Measurements from ENCODE around the gene RHBDD3. TPM values are rescaled to one million over a fixed set of nuclear protein-coding genes. Genes with fewer than 3 reads are reported as not detected.

RHBDD3 gene
- total and polyA plus RNA-seq, 8 donors, result 24.1 to 41.8 (median 31.8) TPM

DNA sequence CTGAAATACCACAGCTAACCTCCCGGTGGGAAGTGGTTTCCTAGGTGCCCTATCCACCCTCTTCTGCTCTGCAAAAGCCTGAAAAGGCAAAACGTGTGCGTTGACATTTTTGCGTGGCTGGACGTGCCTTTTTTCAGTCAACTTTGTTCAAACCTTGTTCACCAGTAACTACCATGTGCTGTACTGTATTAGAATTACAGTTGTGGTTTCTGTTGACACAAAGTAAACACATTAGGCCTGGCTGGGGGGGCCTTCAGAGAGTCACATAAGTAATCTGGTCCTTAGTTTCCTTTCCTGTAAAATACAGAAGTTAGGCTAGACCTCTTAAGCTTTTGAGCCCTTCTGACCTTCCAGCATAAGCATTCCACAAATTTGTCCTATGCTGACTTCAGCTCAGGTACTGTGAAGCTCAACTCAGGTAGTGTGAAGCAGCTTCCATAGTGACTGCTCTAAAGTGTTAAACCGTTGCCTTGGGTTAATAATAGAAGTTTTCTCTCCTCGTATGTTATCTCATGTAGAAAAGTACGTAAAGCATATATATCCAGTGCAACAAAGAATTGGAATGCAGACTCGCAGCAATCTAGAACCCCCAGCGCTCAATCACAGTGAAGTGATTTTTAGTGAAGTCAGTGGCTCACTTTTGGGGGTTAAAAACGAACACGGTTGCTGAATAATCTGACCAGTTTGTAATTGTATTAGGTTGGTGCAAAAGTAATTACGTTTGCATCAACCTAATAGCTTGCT lies 2.1 kb upstream of the RHBDD3 start:
- Histone ChIP-seq H3K36me3 (peaks cover 0 to 41% of the 10 kb centered on the region in 2 donors), H3K9me3 (no peaks in the 10 kb centered on the region), H3K27me3 (no peaks in the 10 kb centered on the region), H3K27ac (peak overlapping the region; percentile 98), H3K4me1 (peaks cover 33 to 74% of the 10 kb centered on the region in 2 donors), H3K4me3 (peak overlapping the region; percentile 77 to 99)
- DNase-seq (no peak), ATAC-seq (peak; percentile 0)
- intact Hi-C loops (cut with DNase I), result no loop called here
- TF ChIP-seq CTCF (IDR thresholded peaks at IDR 0.05), result no peak

DNA sequence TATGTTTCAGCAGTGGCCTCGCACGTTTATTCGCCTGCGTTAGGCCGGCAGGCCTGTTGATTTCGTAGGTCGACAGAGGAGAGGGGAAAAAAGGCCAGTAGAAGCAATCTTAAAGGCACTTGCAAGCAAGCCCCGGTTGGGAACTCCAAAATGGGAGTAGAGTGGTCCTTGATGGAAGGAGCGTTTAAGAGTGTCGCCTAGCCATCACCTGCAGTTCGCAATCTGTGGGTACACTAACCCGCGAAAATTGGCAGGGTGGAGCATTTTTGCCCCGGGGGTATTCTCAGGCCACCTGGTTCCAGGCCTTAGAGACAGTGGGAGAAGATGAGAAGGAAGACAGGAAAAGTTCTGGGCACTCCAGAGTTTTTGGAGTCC lies 1.4 kb upstream of the RHBDD3 start:
- no peak for TF ChIP-seq CTCF (IDR thresholded peaks at IDR 0.05)
- H3K4me3 ChIP-seq, result peak overlapping the region; percentile 77 to 99
- peak overlapping the region; percentile 98 for H3K27ac ChIP-seq
- H3K9me3 ChIP-seq, result no peaks in the 10 kb centered on the region
- intact Hi-C loops (cut with DNase I), result no loop called here
- peaks cover 33 to 68% of the 10 kb centered on the region in 2 donors for H3K4me1 ChIP-seq
- peaks cover 0 to 41% of the 10 kb centered on the region in 2 donors for H3K36me3 ChIP-seq
- H3K27me3 ChIP-seq, result no peaks in the 10 kb centered on the region
- DNase-seq (no peak), ATAC-seq (no peak)

DNA sequence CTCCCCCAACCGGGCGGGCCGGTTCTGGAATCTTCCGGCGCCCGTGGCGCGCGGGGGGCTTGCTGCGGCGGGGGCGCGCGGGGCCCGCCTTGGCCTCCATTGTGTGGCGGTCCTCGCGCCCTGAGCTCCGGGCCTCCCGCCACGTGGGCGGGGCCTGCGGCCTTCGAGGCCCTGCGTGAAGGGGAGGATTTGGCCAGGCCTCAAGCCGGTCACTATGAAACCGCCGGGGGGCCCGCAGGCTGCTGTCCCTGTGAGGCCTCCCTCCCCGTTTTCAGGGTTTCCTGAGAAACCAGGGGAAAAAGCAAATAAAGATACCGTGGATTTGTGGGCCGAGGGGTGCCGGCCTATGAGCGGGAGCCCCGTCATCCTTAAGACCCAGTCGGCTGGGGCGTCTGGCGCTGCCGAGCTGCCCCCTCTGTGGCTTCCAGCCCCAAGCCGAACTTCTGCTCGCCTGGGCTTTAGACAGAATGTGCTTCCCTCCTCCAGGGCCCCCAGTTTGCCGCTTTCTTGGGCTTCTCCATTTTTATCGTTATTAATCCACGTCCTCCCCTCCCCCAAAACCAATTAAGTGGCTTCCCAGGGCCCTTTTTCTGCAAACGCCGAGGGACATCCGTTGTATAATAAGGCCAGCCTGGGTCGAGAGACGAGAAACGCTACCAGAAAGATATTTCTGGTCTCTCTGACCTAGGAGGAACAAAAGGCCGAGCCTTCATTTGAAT lies 889 bp upstream of the RHBDD3 start:
- peaks cover 33 to 64% of the 10 kb centered on the region in 2 donors for H3K4me1 ChIP-seq
- peak; percentile 60 for ATAC-seq
- intact Hi-C loops (cut with DNase I), result no loop called here

GRCh38 chr22:29267462-29267857 lies 321 bp downstream of the RHBDD3 start:
- no peaks in the 10 kb centered on the region for H3K9me3 ChIP-seq
- no peak for TF ChIP-seq CTCF (IDR thresholded peaks at IDR 0.05)
- peak overlapping the region; percentile 77 to 99 for H3K4me3 ChIP-seq
- peaks cover 27 to 52% of the 10 kb centered on the region in 2 donors for H3K4me1 ChIP-seq
- intact Hi-C loops (cut with DNase I), result no loop called here
- ATAC-seq (no peak), DNase-seq (no peak)
- peaks cover 0 to 32% of the 10 kb centered on the region in 2 donors for H3K36me3 ChIP-seq
- no peaks in the 10 kb centered on the region for H3K27me3 ChIP-seq
- H3K27ac ChIP-seq, result peak overlapping the region; percentile 98

More for the DNA sequence above, 889 bp upstream of the RHBDD3 start:
- peak in 1 of 2 donors; percentile 9 for TF ChIP-seq CTCF (IDR thresholded peaks at IDR 0.05)
- Histone ChIP-seq H3K4me3 (peak overlapping the region; percentile 77 to 99), H3K9me3 (no peaks in the 10 kb centered on the region), H3K27me3 (no peaks in the 10 kb centered on the region), H3K27ac (peak overlapping the region; percentile 98), H3K36me3 (peaks cover 0 to 41% of the 10 kb centered on the region in 2 donors)
- DNase-seq, result peak; percentile 56 to 89 (median 72)
